Keratinocyte (primary cell): Measurements from ENCODE around the gene GOLGA8J. TPM values are rescaled to one million over a fixed set of nuclear protein-coding genes. Genes with fewer than 3 reads are reported as not detected.

Source experiments
- DNase-seq: peaks from one replicate; pipeline ENCODE4 v3.0.0-alpha.2; 2011; ENCODE audit warnings: low read depth, missing footprints, low spot score
- FAIRE-seq: peaks from 2 replicates; lab custom pipeline; 2011; peaks lifted over from hg19 to GRCh38; lab: Jason Lieb, UNC
- H2AFZ ChIP-seq: 2 replicates; pipeline ENCODE4 v1.6.0; 2012; ENCODE audit warnings: low read length, control low read depth, inconsistent platforms; ENCODE audit not compliant: control insufficient read depth
- H3K27ac ChIP-seq: 2 replicates; pipeline ENCODE4 v1.5.1; 2011; ENCODE audit warnings: low read length; ENCODE audit not compliant: control insufficient read depth, insufficient read depth
- H3K27me3 ChIP-seq: 3 replicates; pipeline ENCODE4 v1.6.0; 2011; ENCODE audit warnings: low read length; ENCODE audit not compliant: control insufficient read depth, insufficient read depth; ENCODE audit errors: extremely low read depth
- H3K36me3 ChIP-seq, 2 experiments: 2 replicates in 1 of 2; 3 replicates in 1 of 2; pipeline ENCODE4 v1.5.1; 2011; ENCODE audit warnings: low read length in 2 of 2, mild to moderate bottlenecking in 1 of 2; ENCODE audit not compliant: control insufficient read depth in 2 of 2, insufficient read depth in 2 of 2; ENCODE audit errors: extremely low read depth in 1 of 2
- H3K4me1 ChIP-seq: 3 replicates; pipeline ENCODE4 v1.5.1; 2011; ENCODE audit warnings: low read length; ENCODE audit not compliant: control insufficient read depth, insufficient read depth; ENCODE audit errors: extremely low read depth
- H3K4me2 ChIP-seq: 3 replicates; pipeline ENCODE4 v1.6.0; 2011; ENCODE audit warnings: low read depth, low read length; ENCODE audit not compliant: control insufficient read depth, insufficient read depth; ENCODE audit errors: extremely low read depth
- H3K4me3 ChIP-seq, 3 experiments: fragments of 200-600 bp in 1 of 3; sonication (generic) in 1 of 3; 2 replicates in 2 of 3; 3 replicates in 1 of 3; pipeline ENCODE4 v1.5.1; 2011 to 2016; ENCODE audit warnings: low read length in 3 of 3, mild to moderate bottlenecking in 3 of 3, control low read depth in 2 of 3, inconsistent platforms in 1 of 3, low read depth in 1 of 3, mixed read lengths in 1 of 3, mixed run types in 1 of 3, moderate library complexity in 1 of 3; ENCODE audit not compliant: control insufficient read depth in 2 of 3, insufficient read depth in 2 of 3; ENCODE audit errors: extremely low read depth in 1 of 3
- H3K79me2 ChIP-seq: 2 replicates; pipeline ENCODE4 v1.6.0; 2012; ENCODE audit warnings: low read length; ENCODE audit not compliant: control insufficient read depth, insufficient read depth
- H3K9ac ChIP-seq: 3 replicates; pipeline ENCODE4 v1.6.0; 2011; ENCODE audit warnings: low read length; ENCODE audit not compliant: control insufficient read depth, insufficient read depth; ENCODE audit errors: extremely low read depth
- H3K9me1 ChIP-seq: 3 replicates; pipeline ENCODE4 v1.6.0; 2011; ENCODE audit warnings: low read length; ENCODE audit not compliant: control insufficient read depth, insufficient read depth; ENCODE audit errors: extremely low read depth
- H3K9me3 ChIP-seq: 2 replicates; pipeline ENCODE4 v1.5.1; 2012; ENCODE audit warnings: low read depth, low read length; ENCODE audit not compliant: control insufficient read depth
- H4K20me1 ChIP-seq: 3 replicates; pipeline ENCODE4 v1.6.0; 2011; ENCODE audit warnings: low read length; ENCODE audit not compliant: control insufficient read depth, insufficient read depth; ENCODE audit errors: extremely low read depth
- EZH2 ChIP-seq: IDR thresholded peaks from one replicate; pipeline ENCODE4 v1.6.1; 2012; ENCODE audit warnings: inconsistent platforms, mild to moderate bottlenecking, low read length, moderate library complexity
- dilution Hi-C: fragments of 300-500 bp; cut with MboI; formaldehyde crosslinking; loops from one replicate; pipeline ENCODE4 v1.7.0; 2020; ENCODE audit warnings: low sequenced_read_pairs; ENCODE audit not compliant: extremely low pct_ligation_motif_present
- polyA plus RNA-seq, 5 experiments: library from polyadenylated mRNA; depleted of rRNA in 3 of 5; stranded (reverse) in 3 of 5; stranded (forward) in 1 of 5; unstranded in 1 of 5; fragments of >200 nt; gene quantifications; 1 replicate in 1 of 5; 2 replicates in 3 of 5; 3 replicates in 1 of 5; pipeline versions ENCODE4 v1.2.1 to v1.2.3, GENCODE V29; 2011 to 2012; ENCODE audit warnings: missing spikeins in 2 of 5, low read depth in 1 of 5, low replicate concordance in 1 of 5
- TF ChIP-seq, protein P1 (sequence below), 3 experiments: IDR thresholded peaks in 1 of 3; conservative IDR thresholded peaks in 1 of 3; optimal IDR thresholded peaks in 1 of 3; 2 replicates in 2 of 3; 3 replicates in 1 of 3; pipeline versions ENCODE3 to v1.5.1; 2011; ENCODE audit warnings: low read length in 3 of 3, mild to moderate bottlenecking in 3 of 3, moderate library complexity in 2 of 3, control low read depth in 1 of 3, inconsistent platforms in 1 of 3; ENCODE audit not compliant: insufficient read depth in 2 of 3; ENCODE audit errors: extremely low read depth in 1 of 3

Gene GOLGA8J
- polyA plus RNA-seq, 1 donor (not counting 4 experiments of a cell fraction or from before 2014, with no cell fraction given), result not detected

DNA sequence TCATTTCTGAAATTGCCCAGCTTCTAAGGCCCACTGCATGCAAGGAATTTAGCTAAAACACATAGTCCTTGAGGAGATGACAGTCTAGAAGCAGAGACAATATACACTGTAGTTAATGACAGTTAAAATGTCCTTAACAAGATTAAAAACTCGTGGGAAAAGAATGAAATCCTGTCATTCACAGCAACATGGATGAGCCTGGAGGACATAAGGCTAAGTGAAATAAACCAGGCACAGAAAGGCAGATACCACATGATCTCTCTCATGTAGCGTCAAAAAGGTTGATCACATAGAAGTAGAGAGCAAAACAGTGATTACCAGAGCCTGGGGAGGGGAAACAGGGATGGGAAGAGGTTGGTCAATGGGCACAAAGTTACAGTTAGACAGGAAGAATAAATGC, 36.3 kb upstream of the GOLGA8J start:
- no peak for TF ChIP-seq EZH2
- TF ChIP-seq, protein P1, sequence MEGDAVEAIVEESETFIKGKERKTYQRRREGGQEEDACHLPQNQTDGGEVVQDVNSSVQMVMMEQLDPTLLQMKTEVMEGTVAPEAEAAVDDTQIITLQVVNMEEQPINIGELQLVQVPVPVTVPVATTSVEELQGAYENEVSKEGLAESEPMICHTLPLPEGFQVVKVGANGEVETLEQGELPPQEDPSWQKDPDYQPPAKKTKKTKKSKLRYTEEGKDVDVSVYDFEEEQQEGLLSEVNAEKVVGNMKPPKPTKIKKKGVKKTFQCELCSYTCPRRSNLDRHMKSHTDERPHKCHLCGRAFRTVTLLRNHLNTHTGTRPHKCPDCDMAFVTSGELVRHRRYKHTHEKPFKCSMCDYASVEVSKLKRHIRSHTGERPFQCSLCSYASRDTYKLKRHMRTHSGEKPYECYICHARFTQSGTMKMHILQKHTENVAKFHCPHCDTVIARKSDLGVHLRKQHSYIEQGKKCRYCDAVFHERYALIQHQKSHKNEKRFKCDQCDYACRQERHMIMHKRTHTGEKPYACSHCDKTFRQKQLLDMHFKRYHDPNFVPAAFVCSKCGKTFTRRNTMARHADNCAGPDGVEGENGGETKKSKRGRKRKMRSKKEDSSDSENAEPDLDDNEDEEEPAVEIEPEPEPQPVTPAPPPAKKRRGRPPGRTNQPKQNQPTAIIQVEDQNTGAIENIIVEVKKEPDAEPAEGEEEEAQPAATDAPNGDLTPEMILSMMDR (optimal IDR thresholded peaks at IDR 0.05 in 1 of 3, IDR thresholded peaks at IDR 0.05 in 1 of 3, conservative IDR thresholded peaks at IDR 0.05 in 1 of 3; ENCODE audit: extremely low read depth in 1 of 3, insufficient read depth in 2 of 3, low read length in 3 of 3), result no peak
- Histone ChIP-seq H3K79me2 (no peaks in the 10 kb centered on the region), H4K20me1 (no peaks in the 10 kb centered on the region), H3K9me1 (no peaks in the 10 kb centered on the region), H3K4me3 (no peak overlapping the region), H3K36me3 (no peaks in the 10 kb centered on the region), H3K9ac (no peak overlapping the region), H3K4me2 (no peak overlapping the region), H2AFZ (no peak overlapping the region), H3K9me3 (no peaks in the 10 kb centered on the region), H3K27ac (no peak overlapping the region), H3K27me3 (no peaks in the 10 kb centered on the region), H3K4me1 (no peaks in the 10 kb centered on the region)
- DNase-seq (no peak), FAIRE-seq (no peak)
- dilution Hi-C loops, result no loop called here

DNA sequence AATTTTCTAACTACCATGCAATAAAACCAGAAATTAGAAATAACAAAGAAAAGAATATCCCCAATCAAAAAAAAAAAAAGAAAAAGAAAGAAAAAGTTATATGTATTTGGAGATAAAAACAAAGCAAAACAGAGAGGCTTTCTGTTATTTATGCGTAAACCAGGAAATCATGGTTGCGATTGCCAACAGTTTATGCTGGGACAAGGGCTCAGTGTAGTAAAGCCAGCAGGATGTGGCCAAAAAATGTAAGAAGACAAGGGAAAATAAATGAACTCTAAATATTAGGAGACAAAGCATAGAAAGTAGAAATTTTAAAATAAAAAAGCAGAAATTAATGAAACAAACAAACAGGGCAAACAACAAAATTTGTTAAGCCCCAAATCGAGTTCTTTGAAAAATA, 27.2 kb upstream of the GOLGA8J start:
- Histone ChIP-seq H3K4me1 (no peaks in the 10 kb centered on the region), H3K79me2 (no peaks in the 10 kb centered on the region), H3K9me1 (no peaks in the 10 kb centered on the region), H3K9me3 (no peaks in the 10 kb centered on the region), H3K27me3 (no peaks in the 10 kb centered on the region), H3K4me3 (no peak overlapping the region), H4K20me1 (no peaks in the 10 kb centered on the region), H3K27ac (no peak overlapping the region), H3K9ac (no peak overlapping the region), H2AFZ (no peak overlapping the region), H3K4me2 (no peak overlapping the region), H3K36me3 (no peaks in the 10 kb centered on the region)
- TF ChIP-seq, protein P1 (optimal IDR thresholded peaks at IDR 0.05 in 1 of 3, IDR thresholded peaks at IDR 0.05 in 1 of 3, conservative IDR thresholded peaks at IDR 0.05 in 1 of 3; ENCODE audit: extremely low read depth in 1 of 3, insufficient read depth in 2 of 3, low read length in 3 of 3), result no peak
- no peak for TF ChIP-seq EZH2
- DNase-seq (no peak), FAIRE-seq (no peak)
- dilution Hi-C loops, result no loop called here
